Aorta (tissue), 5 donors: ENCODE data around the gene ZMIZ1. TPM values are rescaled to one million over a fixed set of nuclear protein-coding genes. Genes with fewer than 3 reads are reported as not detected.

Source experiments
- ATAC-seq: fragments of 200-7000 bp; cut with Tn5 transposase; one replicate; pipeline ENCODE4 v1.9.1; 2022; ENCODE audit warnings: moderate library complexity; ENCODE audit not compliant: low FRiP score
- DNase-seq, 2 donors: peaks; one replicate each; pipeline ENCODE4 v3.0.0-alpha.2; 2020
- H3K27ac ChIP-seq, 2 donors: one replicate each; pipeline ENCODE4 v1.5.1; 2013; ENCODE audit warnings: low read length in 2 of 2, mild to moderate bottlenecking in 2 of 2, moderate library complexity in 2 of 2, control low read depth in 1 of 2, inconsistent platforms in 1 of 2, low read depth in 1 of 2
- H3K27me3 ChIP-seq, 2 donors: one replicate each; pipeline ENCODE4 v1.6.1; 2013; ENCODE audit warnings: control low read depth in 1 of 2, low read length in 1 of 2, mild to moderate bottlenecking in 1 of 2, moderate library complexity in 1 of 2; ENCODE audit not compliant: insufficient read depth in 2 of 2, control insufficient read depth in 1 of 2
- H3K36me3 ChIP-seq, 2 donors: one replicate each; pipeline ENCODE4 v1.6.1; 2013; ENCODE audit warnings: control low read depth in 1 of 2, low read length in 1 of 2, mild to moderate bottlenecking in 1 of 2; ENCODE audit not compliant: insufficient read depth in 2 of 2, control insufficient read depth in 1 of 2
- H3K4me1 ChIP-seq, 2 donors: one replicate each; pipeline ENCODE4 v1.6.1; 2013; ENCODE audit warnings: low read length in 2 of 2, control low read depth in 1 of 2, mild to moderate bottlenecking in 1 of 2, moderate library complexity in 1 of 2; ENCODE audit not compliant: insufficient read depth in 2 of 2, control insufficient read depth in 1 of 2
- H3K4me3 ChIP-seq, 2 donors: one replicate each; pipeline ENCODE4 v1.5.1; 2013; ENCODE audit warnings: low read length in 2 of 2, control low read depth in 1 of 2, mild to moderate bottlenecking in 1 of 2
- H3K9me3 ChIP-seq: one replicate; pipeline ENCODE4 v1.6.1; 2013; ENCODE audit warnings: mild to moderate bottlenecking, low read length; ENCODE audit not compliant: control insufficient read depth
- WGBS, 2 donors: extraction: QIAGEN DNeasy Blood & Tissue Kit; methylation state at CpG; one replicate each; pipeline ENCODE4 v1.1.7; 2013; 5-methylcytosine and 5-hydroxymethylcytosine counted together
- intact Hi-C, 2 donors: fragments of 100-400 bp; cut with DNase I; formaldehyde crosslinking; loops; one replicate each; pipeline versions ENCODE4 v1.14.2 to v1.15.0; 2022
- polyA plus RNA-seq, 2 donors: library from polyadenylated mRNA; stranded (reverse); fragments of 200-250 nt; gene quantifications; one replicate each; pipeline ENCODE4 v1.2.3, GENCODE V29; 2013
- total RNA-seq, 2 donors: library from RNA; stranded (reverse); fragmentation: NEBNext Ultra II Directional; extraction: Animal tissue kit (Norgen Biotek cat#: 25700); gene quantifications; one replicate each; pipeline ENCODE4 v1.2.1, GENCODE V29; 2021
- donor health status: healthy with polysubstance abuse.
- donor health status: Bipolar disorder and iron deficiency.
- donor health status: DM: no; HTN: no; CAD: no.
- donor health status: DM: no; HTN: no; CAD: no.
- donor health status: DM: yes; HTN: yes; CAD: no.

ZMIZ1 gene
- total and polyA plus RNA-seq, 4 donors: 7.8 to 84.1 (median 28.2) TPM

DNA sequence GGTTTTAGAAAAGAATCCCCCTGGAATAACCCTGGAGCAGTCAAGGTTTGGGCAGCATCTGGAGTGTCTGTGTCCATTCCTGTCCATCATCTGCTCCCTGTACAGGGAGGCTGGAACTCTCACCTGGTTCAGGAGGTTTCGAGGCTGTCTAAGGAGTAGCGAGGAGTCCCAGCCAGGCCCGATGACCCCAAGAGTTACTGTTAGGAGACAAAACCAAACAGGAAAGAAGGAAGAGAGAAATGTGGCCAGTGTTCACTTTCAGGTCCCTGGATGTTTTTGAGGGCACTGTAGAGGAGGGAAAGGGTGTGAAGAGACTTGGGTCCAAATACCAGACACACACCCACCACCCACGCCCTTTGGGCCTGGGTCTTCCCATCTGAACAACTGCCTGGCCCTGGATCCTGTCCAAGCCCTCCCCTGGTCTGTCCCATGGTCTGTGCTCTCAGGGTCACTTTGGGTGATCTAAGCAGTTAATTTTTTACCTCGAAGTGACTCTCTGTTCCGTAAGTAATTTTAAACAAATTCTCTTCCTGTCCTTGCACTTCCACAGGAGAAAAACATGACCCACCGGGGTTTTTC is 117.1 kb downstream of the ZMIZ1 start:
- DNase-seq (no peak), ATAC-seq (no peak)
- Histone ChIP-seq H3K9me3 (no peaks in the 10 kb centered on the region), H3K36me3 (no peaks in the 10 kb centered on the region), H3K27me3 (no peaks in the 10 kb centered on the region), H3K4me3 (no peak overlapping the region), H3K27ac (no peak overlapping the region), H3K4me1 (no peaks in the 10 kb centered on the region)
- WGBS, 2 donors: 76 to 80% methylated on average over 7 of the region's 7 CpGs
- intact Hi-C loops: no loop called here

DNA sequence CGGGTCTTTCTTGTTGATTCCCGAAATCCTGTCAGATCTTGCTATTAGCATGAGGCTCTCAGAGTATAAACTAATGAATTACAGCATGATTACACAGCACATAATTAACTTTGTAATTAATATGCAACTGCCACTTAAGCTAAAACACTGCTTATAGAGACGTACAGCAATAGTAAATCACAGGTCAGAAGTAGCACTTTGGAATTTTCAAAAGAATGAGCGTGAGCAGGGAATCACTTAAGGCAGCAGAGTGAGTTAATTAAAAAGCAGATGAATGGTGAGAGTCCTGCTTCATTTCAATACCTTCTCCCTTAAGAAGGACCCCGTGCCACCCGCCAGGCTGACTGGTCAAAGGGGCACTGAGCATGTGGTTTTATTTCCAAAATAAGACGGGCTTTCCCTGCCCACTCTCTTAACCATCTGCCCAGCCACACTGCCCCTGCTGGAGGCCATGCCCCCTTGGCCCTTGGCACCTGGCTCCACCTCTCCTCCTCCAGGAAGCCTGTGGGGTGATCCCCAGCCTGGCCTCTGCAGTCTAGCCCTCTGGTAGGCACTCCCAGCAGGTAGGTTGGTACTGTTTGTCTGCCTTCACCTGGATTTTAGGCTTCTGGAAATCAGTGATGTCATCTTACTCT is 117.8 kb downstream of the ZMIZ1 start:
- no peak overlapping the region for H3K27ac ChIP-seq
- no peaks in the 10 kb centered on the region for H3K9me3 ChIP-seq
- H3K36me3 ChIP-seq: no peaks in the 10 kb centered on the region
- 84 to 96% methylated on average over 7 of the region's 7 CpGs for WGBS, 2 donors
- H3K4me1 ChIP-seq: no peaks in the 10 kb centered on the region
- intact Hi-C loops: no loop called here
- ATAC-seq (no peak), DNase-seq (no peak)
- H3K27me3 ChIP-seq: no peaks in the 10 kb centered on the region
- H3K4me3 ChIP-seq: no peak overlapping the region

DNA sequence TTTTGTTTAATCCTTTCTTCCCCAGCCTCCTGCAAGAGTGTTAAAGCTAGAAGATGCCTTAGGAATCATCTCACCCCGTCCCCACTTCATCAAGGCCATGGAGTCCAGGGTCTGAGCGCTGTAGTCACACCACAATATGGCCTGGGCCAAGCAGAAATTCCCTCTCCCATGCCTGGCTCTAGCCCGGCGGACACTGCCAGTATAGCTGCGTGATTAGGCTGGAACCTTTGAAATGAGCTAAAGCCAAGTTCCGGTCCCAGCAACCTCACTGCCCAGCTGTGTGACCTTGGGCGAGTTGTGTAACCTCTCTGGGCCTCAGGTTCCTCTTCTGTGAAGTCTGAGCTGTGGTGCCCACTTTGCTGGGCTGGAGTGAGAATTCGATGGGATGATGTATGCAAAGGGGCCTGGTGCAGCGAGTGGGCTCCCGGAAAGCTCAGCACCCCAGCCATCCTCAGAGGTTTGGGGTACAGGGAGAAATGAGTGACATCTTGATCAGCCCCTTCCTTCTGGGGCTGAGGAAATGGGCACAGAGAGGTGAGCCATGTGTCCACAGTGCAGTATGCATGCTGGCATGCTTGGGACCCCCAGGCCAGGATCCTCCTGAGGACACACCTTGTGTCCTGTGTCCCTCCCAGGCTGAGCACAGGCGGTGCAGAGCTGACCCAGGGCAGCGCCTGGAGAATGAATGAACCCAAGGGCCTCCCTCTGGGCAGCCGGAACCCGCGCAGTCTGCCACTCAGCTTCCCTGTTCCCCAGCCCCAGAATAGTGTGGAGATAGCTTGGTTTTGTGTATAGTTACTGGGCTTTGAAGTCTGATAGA is 118.6 kb downstream of the ZMIZ1 start:
- no peak for DNase-seq

DNA sequence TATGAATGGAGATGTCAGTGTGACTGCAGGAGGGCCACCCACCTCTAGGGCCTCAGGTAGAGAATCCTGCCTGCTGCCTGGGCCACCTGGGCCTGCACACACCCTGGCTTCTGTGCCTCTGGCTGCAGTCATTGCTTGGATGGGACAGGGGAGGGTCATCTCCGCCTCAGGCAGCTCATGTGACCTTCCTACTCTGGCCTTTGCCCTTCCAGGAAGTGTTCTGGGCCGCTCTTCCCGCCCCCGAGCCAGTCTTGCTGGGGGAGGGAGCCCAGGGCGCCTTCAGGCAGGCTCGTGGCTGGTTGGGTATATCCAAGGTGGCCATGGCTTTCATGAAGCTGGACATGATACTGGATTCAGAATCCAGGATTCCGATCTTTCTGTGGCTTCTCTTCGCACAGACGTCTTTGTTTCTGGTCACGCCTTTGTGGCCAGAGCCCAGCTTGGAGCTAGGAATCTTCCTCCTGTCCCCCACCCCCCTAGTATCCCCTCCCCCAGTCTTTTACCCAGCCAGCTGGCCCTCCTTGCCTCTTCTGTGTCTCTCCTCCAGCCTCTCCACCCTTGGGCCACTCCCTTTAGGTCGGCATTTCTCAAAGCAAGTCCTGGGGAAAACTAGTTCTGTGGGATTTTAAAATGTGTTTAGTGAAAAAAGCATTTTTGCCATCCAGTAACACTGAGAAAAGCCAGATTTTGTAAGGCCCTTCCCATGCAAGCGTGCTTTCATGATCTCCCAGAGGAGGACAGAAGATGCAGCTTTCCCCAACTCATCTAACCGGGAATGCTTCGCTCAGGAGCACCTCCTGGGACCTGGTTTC is 119.6 kb downstream of the ZMIZ1 start:
- ATAC-seq (no peak), DNase-seq (no peak)
- Histone ChIP-seq H3K4me1 (no peaks in the 10 kb centered on the region), H3K27me3 (no peaks in the 10 kb centered on the region), H3K36me3 (no peaks in the 10 kb centered on the region), H3K9me3 (no peaks in the 10 kb centered on the region), H3K27ac (no peak overlapping the region), H3K4me3 (no peak overlapping the region)
- WGBS, 2 donors: 93 to 94% methylated on average over 14 of the region's 14 CpGs
- intact Hi-C loops: no loop called here

More for the DNA sequence above, 118.6 kb downstream of the ZMIZ1 start:
- Histone ChIP-seq H3K9me3 (no peaks in the 10 kb centered on the region), H3K27me3 (no peaks in the 10 kb centered on the region), H3K4me3 (no peak overlapping the region), H3K36me3 (no peaks in the 10 kb centered on the region), H3K4me1 (no peaks in the 10 kb centered on the region), H3K27ac (no peak overlapping the region)
- 93 to 94% methylated on average over 15 of the region's 15 CpGs for WGBS, 2 donors
- ATAC-seq: no peak
- intact Hi-C loops: no loop called here

DNA sequence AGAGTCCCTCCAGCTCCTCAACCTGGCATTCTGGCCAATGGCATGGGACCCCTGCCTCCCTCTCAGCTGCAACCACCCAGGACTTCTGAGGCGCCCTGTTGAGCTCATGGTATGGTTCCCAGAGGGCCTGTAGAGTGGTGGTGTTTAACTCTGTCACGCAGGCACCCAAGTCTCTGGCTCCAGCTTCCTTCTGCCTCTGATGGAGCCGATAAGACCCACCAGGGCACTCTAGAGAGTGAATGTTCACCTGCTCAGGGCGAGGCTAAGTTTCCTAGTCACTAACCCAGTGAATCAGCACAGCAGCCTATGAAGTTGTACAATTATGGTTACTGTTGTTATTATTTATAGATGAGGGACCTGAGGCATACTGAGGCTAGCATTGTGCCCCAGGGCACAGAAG is 120.4 kb downstream of the ZMIZ1 start:
- Histone ChIP-seq H3K27me3 (no peaks in the 10 kb centered on the region), H3K9me3 (no peaks in the 10 kb centered on the region), H3K36me3 (no peaks in the 10 kb centered on the region), H3K4me1 (no peaks in the 10 kb centered on the region), H3K4me3 (no peak overlapping the region), H3K27ac (no peak overlapping the region)
- no peak for DNase-seq
- intact Hi-C loops: no loop called here
- no peak for ATAC-seq
- 95 to 99% methylated on average over 4 of the region's 4 CpGs for WGBS, 2 donors

DNA sequence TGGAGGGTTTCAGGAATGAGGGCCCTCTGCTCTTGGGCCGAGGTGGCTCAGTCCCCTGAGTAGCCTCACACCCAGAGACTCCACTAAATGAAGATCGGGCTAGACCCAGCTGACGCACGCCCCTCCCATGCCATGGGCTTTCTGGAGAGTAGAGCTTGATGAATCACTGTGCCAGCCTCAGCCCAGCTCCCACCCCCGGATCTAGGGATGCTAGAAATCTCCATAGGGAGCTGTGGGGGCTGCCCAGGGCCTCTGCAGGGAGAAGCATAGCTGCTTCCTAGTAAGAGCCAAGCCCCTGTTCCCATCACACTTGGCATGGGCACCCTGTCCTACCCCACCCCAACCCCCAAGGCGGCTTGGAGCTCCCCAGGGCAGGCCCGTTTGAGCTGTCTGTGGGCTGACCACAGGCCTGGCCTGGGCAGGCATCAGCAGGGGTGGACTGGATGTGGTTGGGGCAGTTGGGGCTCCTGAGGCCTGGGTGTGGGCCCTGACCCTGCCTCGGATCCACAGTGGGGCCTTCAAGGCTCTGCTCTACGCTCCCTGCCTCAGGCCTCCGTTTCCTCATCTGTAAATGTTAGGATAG is 121.2 kb downstream of the ZMIZ1 start:
- intact Hi-C loops: loop anchor here in 1 of 2 donors (10.0 kb wide), 1 partner anchor 535 kb away; no protein-coding TSS in a partner anchor
- no peak for ATAC-seq
- H3K36me3 ChIP-seq: no peaks in the 10 kb centered on the region
- H3K9me3 ChIP-seq: no peaks in the 10 kb centered on the region
- no peak overlapping the region for H3K4me3 ChIP-seq
- no peak for DNase-seq
- WGBS, 2 donors: 74 to 80% methylated on average over 10 of the region's 10 CpGs
- no peaks in the 10 kb centered on the region for H3K27me3 ChIP-seq
- H3K27ac ChIP-seq: no peak overlapping the region
- no peaks in the 10 kb centered on the region for H3K4me1 ChIP-seq

DNA sequence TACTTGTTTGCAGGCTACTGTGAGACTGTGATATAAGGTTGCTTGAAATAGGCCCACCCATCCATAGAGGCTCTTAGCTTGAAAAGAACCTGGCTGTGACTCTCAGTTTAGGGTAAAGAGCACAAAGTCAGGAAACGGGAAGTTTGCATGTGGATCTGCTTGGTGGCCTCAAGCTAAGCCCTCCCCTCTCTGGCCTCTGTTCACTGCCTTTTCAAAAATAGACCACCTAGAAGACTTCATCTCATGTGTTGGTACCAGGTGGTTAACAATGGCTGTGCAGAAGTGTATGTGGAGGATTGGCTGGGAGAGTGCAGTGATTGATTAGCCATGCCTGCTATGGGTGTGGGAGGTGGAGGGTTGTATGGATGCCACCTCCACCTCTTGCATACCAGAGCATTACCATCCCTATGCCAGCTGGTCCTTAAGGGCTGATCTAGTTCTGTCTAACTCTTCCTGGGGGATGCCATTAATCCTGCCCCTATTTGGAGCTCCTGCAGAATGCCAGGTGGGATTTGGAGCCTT is 122.0 kb downstream of the ZMIZ1 start:
- ATAC-seq (no peak), DNase-seq (no peak)
- WGBS, 2 donors: 92 to 96% methylated on average over 1 of the region's 1 CpG
- Histone ChIP-seq H3K27ac (no peak overlapping the region), H3K36me3 (no peaks in the 10 kb centered on the region), H3K4me1 (no peaks in the 10 kb centered on the region), H3K27me3 (no peaks in the 10 kb centered on the region), H3K9me3 (no peaks in the 10 kb centered on the region), H3K4me3 (no peak overlapping the region)
- intact Hi-C loops: loop anchor here in 1 of 2 donors (10.0 kb wide), 1 partner anchor 536 kb away; no protein-coding TSS in a partner anchor
